Uterus (tissue), 4 donors: ENCODE data around the gene USP32. TPM values are rescaled to one million over a fixed set of nuclear protein-coding genes. Genes with fewer than 3 reads are reported as not detected.

Experiments used
- DNase-seq, 2 donors: peaks; one replicate each; pipeline ENCODE4 v3.0.0-alpha.2; 2019 to 2020
- H3K27ac ChIP-seq, 2 donors: fragments of 200-600 bp; sonication (generic); 1 replicate in 1 of 2; 2 replicates in 1 of 2; pipeline ENCODE4 v1.5.1; 2016 to 2018
- H3K27me3 ChIP-seq, 2 donors: fragments of 200-600 bp; sonication (generic); one replicate each; pipeline ENCODE4 v1.5.1; 2018 to 2019; ENCODE audit warnings: control low read depth in 1 of 2
- H3K36me3 ChIP-seq, 2 donors: fragments of 200-600 bp; sonication (generic); one replicate each; pipeline ENCODE4 v1.5.1; 2019; ENCODE audit warnings: control low read depth in 1 of 2
- H3K4me1 ChIP-seq, 2 donors: fragments of 200-600 bp; sonication (generic); one replicate each; pipeline ENCODE4 v1.5.1; 2018 to 2019; ENCODE audit warnings: control low read depth in 1 of 2
- H3K4me3 ChIP-seq, 2 donors: fragments of 200-600 bp; sonication (generic); 1 replicate in 1 of 2; 2 replicates in 1 of 2; pipeline ENCODE4 v1.5.1; 2018 to 2019; ENCODE audit warnings: mild to moderate bottlenecking in 1 of 2
- H3K9me3 ChIP-seq, 2 donors: fragments of 200-600 bp; sonication (generic); one replicate each; pipeline ENCODE4 v1.5.1; 2019; ENCODE audit warnings: control low read depth in 1 of 2
- POLR2A ChIP-seq, 2 donors: fragments of 450-650 bp; IDR thresholded peaks; one replicate each; pipeline ENCODE4 v1.6.1; 2016; ENCODE audit warnings: antibody characterized with exemption in 2 of 2, mild to moderate bottlenecking in 1 of 2, moderate library complexity in 1 of 2
- intact Hi-C: fragments of 100-400 bp; cut with DNase I; formaldehyde crosslinking; loops from one replicate; pipeline ENCODE4 v1.15.1; 2023; ENCODE audit warnings: low total_unique reads
- total RNA-seq, 4 donors: library from RNA; depleted of rRNA in 3 of 4; stranded (reverse); fragments of >200 nt in 3 of 4; gene quantifications; one replicate each; pipeline versions ENCODE4 v1.1.0 to v1.2.4, GENCODE V29; 2014 to 2023
- TF ChIP-seq, protein P1 (sequence below), 4 experiments: fragments of 200-600 bp in 2 of 4; fragments of 450-650 bp in 2 of 4; sonication (generic) in 2 of 4; IDR thresholded peaks; one replicate each; pipeline ENCODE4 v1.5.1; 2016 to 2019; ENCODE audit warnings: antibody characterized with exemption in 4 of 4, mild to moderate bottlenecking in 2 of 4, moderate library complexity in 1 of 4
- donor health status: DM: yes; HTN: yes; CAD: no.

USP32 gene
- total RNA-seq, 4 donors from 2014 or later: 28.4 to 54.1 (median 43.1) TPM

DNA sequence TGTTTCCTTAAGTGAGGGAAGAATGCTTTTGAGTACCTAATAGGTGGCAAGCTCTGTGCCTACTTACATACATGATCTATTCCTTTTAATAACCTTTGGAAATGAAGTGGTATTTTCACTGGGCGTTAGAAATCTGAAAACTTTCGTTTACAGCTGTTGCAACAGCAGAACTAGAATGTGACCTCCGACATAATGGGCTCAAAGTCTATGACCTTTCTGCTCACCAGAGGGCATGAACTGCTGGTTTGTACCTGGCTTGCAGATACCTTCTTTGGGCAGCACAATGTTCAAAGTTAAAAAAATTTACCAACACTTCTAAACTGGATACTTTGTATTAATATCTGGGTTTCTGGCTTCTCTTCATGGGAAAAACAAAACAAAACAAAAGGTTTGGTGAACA is 217.9 kb downstream of the USP32 start:
- TF ChIP-seq, protein P1, sequence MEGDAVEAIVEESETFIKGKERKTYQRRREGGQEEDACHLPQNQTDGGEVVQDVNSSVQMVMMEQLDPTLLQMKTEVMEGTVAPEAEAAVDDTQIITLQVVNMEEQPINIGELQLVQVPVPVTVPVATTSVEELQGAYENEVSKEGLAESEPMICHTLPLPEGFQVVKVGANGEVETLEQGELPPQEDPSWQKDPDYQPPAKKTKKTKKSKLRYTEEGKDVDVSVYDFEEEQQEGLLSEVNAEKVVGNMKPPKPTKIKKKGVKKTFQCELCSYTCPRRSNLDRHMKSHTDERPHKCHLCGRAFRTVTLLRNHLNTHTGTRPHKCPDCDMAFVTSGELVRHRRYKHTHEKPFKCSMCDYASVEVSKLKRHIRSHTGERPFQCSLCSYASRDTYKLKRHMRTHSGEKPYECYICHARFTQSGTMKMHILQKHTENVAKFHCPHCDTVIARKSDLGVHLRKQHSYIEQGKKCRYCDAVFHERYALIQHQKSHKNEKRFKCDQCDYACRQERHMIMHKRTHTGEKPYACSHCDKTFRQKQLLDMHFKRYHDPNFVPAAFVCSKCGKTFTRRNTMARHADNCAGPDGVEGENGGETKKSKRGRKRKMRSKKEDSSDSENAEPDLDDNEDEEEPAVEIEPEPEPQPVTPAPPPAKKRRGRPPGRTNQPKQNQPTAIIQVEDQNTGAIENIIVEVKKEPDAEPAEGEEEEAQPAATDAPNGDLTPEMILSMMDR (IDR thresholded peaks at IDR 0.05): no peak
- no peak for TF ChIP-seq POLR2A (IDR thresholded peaks at IDR 0.05)
- Histone ChIP-seq H3K27me3 (no peaks in the 10 kb centered on the region), H3K4me1 (no peaks in the 10 kb centered on the region), H3K9me3 (no peaks in the 10 kb centered on the region), H3K4me3 (no peak overlapping the region), H3K27ac (no peak overlapping the region), H3K36me3 (no peaks in the 10 kb centered on the region)
- intact Hi-C loops: no loop called here
- DNase-seq: no peak

DNA sequence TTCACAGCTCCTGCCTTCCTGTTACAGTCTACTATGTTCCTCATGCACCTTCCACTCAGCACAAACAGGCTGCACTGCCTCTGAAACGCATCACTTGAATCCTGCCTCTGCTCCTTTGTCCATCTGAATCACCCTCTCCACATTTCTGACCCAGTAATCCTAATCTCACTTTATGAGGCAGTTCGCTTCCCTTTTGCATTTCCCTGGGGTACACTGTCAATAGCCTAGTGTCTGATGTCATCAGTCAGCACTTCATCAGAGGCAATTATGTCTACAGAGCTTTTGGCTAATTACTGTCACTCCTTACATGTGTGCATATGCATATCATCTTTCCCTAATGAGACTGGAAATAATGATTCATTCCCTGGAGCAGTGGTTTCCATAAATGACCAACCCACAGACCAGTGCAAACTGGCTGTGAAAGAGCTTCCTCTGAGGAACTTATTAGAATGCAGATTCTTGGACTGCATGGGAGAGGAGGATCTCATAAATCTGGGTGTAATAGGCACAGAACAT is 218.6 kb downstream of the USP32 start:
- Histone ChIP-seq H3K27ac (no peak overlapping the region), H3K27me3 (no peaks in the 10 kb centered on the region), H3K4me3 (no peak overlapping the region), H3K4me1 (no peaks in the 10 kb centered on the region), H3K9me3 (no peaks in the 10 kb centered on the region), H3K36me3 (no peaks in the 10 kb centered on the region)
- no peak for DNase-seq
- TF ChIP-seq POLR2A (IDR thresholded peaks at IDR 0.05): no peak
- TF ChIP-seq, protein P1 (IDR thresholded peaks at IDR 0.05): no peak
- intact Hi-C loops: no loop called here

DNA sequence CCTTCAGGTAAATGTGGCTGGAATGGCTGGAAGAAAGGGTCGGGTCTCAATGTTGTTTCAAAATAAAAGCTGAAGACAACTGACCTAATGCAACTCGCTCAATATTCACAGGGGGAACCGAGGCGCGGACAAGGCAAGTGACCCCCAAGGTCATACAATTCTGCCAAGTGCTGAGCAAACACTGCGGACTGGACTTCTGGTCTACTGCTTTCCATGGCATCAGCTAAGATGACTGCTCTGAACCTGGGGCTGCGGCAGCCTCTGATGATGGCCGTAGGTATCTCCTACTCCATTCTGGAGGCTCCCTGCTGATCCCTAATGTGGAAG is 220.2 kb downstream of the USP32 start:
- H3K27ac ChIP-seq: no peak overlapping the region
- intact Hi-C loops: no loop called here
- TF ChIP-seq, protein P1 (IDR thresholded peaks at IDR 0.05): no peak
- TF ChIP-seq POLR2A (IDR thresholded peaks at IDR 0.05): no peak
- no peaks in the 10 kb centered on the region for H3K27me3 ChIP-seq
- DNase-seq: no peak
- no peaks in the 10 kb centered on the region for H3K4me1 ChIP-seq
- H3K36me3 ChIP-seq: no peaks in the 10 kb centered on the region
- H3K9me3 ChIP-seq: no peaks in the 10 kb centered on the region
- H3K4me3 ChIP-seq: no peak overlapping the region

DNA sequence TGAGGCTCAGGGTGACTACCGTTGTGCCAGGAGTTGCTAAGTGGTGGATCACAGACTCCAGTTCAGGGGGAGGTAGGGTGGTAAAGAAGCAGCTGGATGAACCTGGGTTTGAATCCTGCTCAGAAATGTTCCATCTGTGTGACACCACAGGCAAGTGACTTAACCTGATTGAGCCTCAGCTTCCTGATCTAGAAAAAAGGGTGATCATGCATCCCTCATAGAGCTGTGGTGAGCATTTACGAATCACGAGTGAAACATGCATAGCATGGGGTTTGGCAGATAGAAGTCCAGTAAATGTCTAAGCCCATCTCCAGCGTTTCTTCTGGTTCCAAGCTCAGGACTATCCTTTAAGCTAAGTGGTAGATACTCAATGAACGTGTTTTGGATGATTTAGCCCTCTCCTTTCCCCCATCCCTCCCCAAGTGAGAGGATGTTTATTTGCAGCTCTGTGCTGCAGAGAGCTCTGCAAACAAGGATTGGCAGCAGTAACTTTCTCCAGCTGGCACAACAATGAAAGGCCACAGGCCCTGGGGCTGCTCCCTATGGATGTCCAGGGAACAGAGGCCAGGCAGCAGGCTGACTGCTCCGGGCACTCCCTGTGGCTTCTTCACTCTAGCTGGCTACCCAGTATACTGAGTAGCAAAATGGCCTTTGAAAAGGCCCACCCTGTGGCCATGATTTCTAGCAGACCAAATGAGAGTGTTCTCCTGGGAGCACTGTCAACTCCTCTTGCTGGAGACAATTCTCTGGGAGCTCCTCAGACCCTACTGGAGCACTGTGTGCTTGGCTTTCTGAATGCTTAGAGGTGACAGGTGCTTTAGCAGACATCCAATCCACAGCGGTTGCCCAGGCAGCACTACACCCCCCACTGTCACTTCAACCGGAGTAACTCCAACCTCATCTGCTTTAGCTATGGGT is 220.8 kb downstream of the USP32 start:
- Histone ChIP-seq H3K4me3 (no peak overlapping the region), H3K36me3 (no peaks in the 10 kb centered on the region), H3K9me3 (no peaks in the 10 kb centered on the region), H3K4me1 (no peaks in the 10 kb centered on the region), H3K27me3 (no peaks in the 10 kb centered on the region), H3K27ac (no peak overlapping the region)
- intact Hi-C loops: no loop called here
- no peak for TF ChIP-seq POLR2A (IDR thresholded peaks at IDR 0.05)
- TF ChIP-seq, protein P1 (IDR thresholded peaks at IDR 0.05): no peak
- DNase-seq: no peak
